GM18870 (cell line): ENCODE results near the gene FOXP1.

Experiments used
- ATAC-seq: cut with Tn5 transposase; IDR thresholded peaks from one replicate; pipeline ENCODE4 v1.9.1; 2021; ENCODE audit warnings: moderate library complexity; ENCODE audit not compliant: unreplicated experiment

Gene FOXP1

GRCh38 chr3:71288269-71288930, 295.1 kb downstream of the FOXP1 start:
- no peak for ATAC-seq

DNA sequence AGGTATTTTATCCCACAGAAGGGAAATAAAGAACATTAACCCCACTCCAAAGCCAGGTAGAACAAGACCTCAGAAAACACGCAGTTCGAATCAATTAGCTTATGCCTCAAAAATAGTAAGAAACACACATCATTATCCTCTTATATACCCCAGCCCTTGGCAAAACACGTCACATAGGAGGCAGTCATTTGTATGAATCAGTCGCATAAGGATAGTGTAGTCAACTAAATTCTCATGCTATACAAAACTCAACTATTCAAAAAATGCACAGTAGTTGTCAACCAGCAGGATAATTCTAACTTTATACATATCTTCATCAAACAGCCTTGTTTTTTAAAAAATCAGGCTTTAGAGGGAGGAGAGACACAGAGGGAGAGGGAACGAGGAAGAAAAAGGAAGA, 298.4 kb downstream of the FOXP1 start:
- ATAC-seq: no peak

GRCh38 chr3:71282976-71283375, 300.6 kb downstream of the FOXP1 start:
- ATAC-seq: no peak

DNA sequence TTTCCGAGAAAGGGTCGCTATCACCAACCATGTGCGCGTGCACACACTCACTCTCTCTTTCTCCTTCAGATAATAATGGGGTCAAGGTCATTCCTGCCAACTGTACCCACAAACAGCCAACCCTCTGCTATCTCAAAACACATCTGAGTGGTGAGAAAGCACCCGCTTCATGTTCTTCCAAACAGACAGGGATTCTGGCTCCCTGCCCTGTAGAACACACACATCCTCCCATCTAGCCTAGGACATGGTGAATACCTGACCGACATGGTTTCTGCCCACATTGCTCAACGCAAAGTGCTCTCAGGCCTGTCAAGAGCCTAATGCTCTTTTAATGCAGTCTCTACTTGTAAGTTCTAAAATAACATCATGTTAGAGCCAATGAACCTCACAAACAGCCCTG, 302.2 kb downstream of the FOXP1 start:
- no peak for ATAC-seq

DNA sequence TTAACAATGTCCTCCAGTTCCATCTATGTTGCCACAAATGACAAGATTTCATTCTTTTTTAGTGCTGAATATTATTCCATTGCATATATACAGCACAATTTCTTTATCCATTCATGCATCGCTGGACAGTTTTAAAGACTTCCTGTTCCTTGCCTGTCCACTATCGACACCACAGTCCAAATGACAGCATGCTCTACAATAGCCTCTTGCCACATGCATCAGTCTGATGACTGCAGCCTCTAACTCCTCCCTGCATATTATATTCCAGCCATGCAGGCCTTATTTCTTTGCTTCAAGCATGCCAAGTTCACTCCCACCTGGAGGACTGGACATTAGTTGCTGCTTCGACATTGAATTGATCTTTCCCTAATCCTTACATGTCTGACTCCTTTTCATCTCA, 306.2 kb downstream of the FOXP1 start:
- ATAC-seq: no peak

- no peak for ATAC-seq
Observed at GRCh38 chr3:71276531-71276930, 307.0 kb downstream of the FOXP1 start.

DNA sequence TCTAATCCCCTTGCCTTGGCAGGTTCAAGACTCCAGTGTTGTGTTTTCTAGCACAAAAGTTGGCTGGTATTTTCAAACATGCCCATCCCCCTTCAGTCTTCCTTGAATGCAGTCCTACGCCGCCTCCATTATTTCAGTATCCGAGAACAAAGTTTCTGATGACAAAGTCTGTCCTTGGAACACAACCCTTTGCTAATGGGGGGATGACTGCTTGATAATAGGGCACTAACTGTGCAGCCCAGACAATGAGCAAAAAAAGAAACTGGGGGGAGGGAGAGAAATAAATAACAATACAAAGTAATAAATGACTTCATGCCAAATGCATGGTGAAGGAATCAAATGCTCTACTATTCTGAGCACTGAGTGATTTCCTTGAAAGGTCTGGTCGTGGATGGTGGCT, 310.1 kb downstream of the FOXP1 start:
- ATAC-seq: no peak

GRCh38 chr3:71271596-71271995, 311.9 kb downstream of the FOXP1 start:
- ATAC-seq: no peak

DNA sequence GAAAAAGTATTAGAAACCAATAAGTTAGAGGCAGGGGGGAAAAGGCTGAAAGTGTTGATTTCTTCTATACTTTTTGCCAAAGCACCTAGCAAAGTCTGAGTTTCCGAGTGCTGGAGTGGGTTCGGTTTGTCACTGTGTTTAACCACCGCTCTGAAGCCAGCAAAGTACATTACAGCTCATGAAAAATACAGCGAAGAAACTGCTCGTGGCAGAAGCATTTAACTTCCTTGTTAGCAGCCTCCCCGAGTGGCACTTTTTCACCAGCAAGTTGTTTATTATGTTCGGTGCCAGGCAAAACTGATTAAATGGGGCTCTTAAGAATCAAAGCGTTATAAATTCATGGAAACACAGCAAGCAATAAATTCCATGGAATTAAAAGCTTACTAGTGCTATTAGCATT, 313.6 kb downstream of the FOXP1 start:
- no peak for ATAC-seq

DNA sequence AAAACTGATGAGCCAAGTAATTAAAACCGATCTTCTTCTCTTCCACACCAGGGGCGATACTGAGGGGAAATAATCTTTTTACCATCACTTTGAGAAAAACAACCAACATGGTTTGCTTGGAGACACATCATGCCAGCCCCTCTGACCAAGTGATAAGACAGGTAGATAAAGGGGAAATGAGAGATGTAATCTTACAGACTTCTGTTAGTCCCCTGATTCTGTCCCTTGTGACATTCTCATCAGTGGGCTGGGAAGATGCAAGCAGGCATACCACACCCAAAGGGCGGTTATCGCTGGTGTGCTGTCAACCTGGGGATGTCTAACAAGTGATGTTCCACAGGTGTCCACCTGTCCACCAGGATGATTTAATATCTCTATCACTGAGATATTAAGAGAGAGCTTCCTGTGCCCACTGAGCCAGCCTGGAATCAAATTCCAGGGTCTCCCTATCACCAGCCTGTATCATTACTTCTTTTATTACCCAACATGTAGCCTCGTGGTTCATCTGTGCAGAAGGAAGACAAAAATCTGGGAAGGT, 315.0 kb downstream of the FOXP1 start:
- ATAC-seq: no peak

DNA sequence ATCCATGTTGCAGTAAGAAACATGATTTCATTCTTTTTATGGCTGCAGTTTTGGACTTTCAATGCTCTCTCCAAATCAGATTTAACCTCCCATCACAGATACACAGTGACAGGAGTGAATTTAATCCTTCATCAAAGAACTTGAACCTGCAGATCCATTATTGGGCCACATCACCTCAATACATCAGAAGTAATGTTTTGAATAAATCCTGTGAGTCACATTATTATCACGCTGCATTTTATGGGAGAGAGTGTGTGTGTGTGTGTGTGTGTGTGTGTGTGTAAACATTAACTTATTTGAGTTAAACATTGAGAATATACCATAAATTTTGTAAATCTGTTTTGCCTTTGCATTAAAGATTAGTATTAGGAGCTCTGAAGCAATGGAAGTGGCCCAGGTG, 316.7 kb downstream of the FOXP1 start:
- no peak for ATAC-seq

DNA sequence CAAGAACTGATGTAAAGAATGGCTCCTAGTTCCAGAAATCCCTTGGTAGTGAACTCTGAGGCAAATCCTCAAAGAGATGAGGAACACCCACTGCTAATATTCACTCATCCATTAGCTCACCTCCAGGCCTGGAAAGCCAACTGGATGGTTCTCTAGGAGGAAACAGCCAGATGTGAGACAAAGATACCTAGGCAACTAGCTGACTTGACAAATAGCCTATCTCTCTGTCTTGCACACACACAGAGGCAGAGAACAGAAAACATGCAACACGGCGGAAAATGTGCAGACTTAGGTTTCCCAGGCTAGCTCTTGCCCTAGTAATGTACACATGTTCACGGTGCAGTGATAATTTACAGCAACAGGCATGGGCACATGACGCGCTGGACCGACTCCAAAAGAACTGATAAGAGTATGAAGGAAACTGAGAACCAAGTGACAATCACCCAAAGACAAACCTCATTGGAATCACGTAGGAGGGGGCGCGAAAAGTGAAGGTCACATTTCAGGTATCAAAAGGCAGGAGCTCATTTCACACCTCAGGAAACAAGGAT, 318.1 kb downstream of the FOXP1 start:
- no peak for ATAC-seq

DNA sequence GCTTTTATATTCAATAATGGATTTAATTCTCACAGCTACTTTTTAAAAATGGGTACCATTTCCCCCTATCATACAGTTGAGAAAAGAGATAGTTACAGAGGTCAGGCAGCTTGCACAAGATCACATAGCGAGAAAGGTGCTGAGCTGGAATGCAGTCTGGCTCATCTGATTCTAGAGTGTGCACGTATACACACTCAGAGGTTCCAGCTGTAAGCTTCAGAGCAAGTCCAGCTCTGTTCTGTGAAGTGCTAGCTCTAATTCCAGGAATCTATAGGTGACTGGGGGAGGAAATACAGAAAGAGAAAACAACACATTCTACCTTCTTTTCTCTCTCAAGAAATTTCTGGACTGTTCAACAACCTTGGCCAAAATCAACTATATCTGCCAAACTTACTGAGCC, 318.7 kb downstream of the FOXP1 start:
- ATAC-seq: no peak

- ATAC-seq: no peak
Observed at GRCh38 chr3:71262364-71263265, 320.9 kb downstream of the FOXP1 start.

DNA sequence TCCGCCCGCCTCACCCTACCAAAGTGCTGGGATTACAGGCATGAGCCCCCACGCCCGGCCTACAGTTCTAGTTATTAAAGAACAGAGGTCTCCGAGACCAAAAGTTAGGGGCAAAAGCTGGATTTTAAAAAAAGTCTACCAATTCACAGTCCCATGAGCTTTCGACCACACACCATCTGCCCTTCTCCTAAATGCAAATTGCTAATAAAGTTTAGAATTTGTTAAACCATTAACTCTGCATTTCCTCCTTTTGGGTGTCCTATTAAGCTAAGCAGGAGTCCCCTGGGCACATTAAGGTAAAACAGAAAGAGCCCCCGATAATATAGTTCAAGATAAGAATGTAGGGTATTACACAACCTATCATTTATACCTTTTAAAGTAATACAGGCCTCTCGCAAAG, 322.7 kb downstream of the FOXP1 start:
- no peak for ATAC-seq

GRCh38 chr3:71258526-71258925, 325.0 kb downstream of the FOXP1 start:
- ATAC-seq: no peak

DNA sequence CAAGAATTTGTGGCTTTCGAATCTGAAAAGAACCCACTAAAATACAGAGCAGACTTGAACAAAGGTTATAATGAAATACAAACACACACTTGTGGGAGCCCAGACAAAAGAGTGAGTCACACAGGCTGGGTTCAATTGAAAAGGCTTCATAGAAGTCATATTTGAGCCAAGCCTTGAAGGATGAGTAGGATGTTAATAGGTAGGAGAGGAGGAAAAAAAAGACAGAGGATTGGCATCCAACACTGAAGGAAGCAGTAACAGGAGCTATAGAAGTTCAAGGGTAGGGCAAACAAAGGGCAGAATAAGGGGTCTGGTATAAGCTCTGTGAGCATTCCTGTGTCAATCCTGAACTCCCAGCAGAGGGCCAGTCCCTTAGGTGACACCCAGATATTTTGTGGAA, 325.4 kb downstream of the FOXP1 start:
- ATAC-seq: no peak

DNA sequence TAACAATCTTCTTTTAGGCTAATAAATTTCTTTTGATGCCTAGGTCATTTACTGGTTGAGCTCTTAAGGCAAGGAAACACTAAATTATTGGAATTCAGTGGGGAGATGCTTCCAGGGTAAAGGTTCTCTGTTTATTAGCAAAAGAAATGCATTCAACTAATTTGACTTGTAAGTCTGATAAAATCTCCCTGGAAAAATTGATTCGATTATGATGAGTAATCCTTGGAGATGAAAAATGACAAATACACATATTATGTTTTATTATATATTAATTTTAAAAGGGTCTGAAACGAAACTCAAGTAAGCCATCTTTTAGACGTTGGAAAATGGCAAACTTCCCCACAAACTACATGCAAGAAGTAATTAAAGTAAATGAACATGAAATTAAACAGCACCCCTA, 328.0 kb downstream of the FOXP1 start:
- ATAC-seq: no peak

- no peak for ATAC-seq
Observed at GRCh38 chr3:71254281-71255057, 329.1 kb downstream of the FOXP1 start.

- ATAC-seq: no peak
Observed at GRCh38 chr3:71253169-71253568, 330.4 kb downstream of the FOXP1 start.

- ATAC-seq: no peak
Observed at GRCh38 chr3:71252466-71252865, 331.1 kb downstream of the FOXP1 start.
